Measurements from ENCODE around the gene SPATA21. TPM values are rescaled to one million over a fixed set of nuclear protein-coding genes. Genes with fewer than 3 reads are reported as not detected.
"Not testable (repeated sequence)": the region's sequence is repeated elsewhere in the genome, so short reads cannot be mapped to it uniquely, and the experiment has no call there.

The SPATA21 gene
- total and polyA plus RNA-seq, 8 donors = 0.14 to 0.46 (median 0.25) TPM; not detected in 2

DNA sequence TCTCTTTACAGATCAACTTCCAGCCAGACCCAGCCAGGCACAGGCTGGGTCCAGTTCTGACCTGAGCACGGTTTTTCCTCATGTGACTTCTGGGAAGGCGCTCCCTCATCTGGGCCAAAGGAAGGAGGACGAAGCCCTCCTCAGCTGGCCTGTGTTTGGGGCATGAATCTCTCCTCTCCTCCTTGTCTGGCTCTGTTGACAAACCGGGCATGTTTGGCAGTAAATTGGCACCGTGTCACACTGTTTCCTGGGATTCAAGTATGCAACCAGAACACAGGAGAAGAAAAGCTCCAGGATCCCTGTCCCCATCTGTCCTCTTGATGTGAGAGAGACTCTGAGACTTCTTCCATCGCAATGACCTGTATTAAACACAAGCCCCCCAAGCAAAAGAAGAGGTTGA, 21.6 kb upstream of the SPATA21 start:
- H3K27me3 ChIP-seq = no peaks in the 10 kb centered on the region
- H3K4me3 ChIP-seq = no peak overlapping the region
- no peaks in the 10 kb centered on the region for H3K9me3 ChIP-seq
- peaks cover 0 to 100% of the 10 kb centered on the region in 2 donors for H3K36me3 ChIP-seq
- no peak overlapping the region for H3K27ac ChIP-seq
- no peak for ATAC-seq
- no peaks in the 10 kb centered on the region for H3K4me1 ChIP-seq
- no peak for DNase-seq
- intact Hi-C loops (cut with DNase I) = no loop called here
- TF ChIP-seq, protein P1, sequence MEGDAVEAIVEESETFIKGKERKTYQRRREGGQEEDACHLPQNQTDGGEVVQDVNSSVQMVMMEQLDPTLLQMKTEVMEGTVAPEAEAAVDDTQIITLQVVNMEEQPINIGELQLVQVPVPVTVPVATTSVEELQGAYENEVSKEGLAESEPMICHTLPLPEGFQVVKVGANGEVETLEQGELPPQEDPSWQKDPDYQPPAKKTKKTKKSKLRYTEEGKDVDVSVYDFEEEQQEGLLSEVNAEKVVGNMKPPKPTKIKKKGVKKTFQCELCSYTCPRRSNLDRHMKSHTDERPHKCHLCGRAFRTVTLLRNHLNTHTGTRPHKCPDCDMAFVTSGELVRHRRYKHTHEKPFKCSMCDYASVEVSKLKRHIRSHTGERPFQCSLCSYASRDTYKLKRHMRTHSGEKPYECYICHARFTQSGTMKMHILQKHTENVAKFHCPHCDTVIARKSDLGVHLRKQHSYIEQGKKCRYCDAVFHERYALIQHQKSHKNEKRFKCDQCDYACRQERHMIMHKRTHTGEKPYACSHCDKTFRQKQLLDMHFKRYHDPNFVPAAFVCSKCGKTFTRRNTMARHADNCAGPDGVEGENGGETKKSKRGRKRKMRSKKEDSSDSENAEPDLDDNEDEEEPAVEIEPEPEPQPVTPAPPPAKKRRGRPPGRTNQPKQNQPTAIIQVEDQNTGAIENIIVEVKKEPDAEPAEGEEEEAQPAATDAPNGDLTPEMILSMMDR (IDR thresholded peaks at IDR 0.05) = no peak

DNA sequence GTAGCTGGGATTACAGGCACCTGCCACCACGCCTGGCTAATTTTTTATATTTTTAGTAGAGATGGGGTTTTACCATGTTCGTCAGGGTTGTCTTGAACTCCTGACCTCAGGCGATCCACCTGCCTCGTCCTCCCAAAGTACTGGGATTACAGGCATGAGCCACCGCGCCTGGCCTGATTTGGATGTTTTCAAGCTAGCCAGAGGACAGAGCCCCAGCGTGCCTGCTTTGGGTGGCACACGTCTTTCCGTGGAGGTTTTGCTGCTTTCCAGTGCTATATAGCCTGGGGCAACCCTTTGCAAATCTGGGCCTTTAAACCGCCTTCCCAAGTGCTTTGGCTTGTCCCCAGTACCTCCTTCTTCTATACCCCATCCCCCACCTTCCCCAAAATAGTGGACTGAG, 18.9 kb upstream of the SPATA21 start:
- peaks cover 0 to 100% of the 10 kb centered on the region in 2 donors for H3K36me3 ChIP-seq
- H3K27me3 ChIP-seq; H3K4me3 ChIP-seq; H3K4me1 ChIP-seq; intact Hi-C loops (cut with DNase I); H3K9me3 ChIP-seq; H3K27ac ChIP-seq; DNase-seq; ATAC-seq: not testable (repeated sequence)

DNA sequence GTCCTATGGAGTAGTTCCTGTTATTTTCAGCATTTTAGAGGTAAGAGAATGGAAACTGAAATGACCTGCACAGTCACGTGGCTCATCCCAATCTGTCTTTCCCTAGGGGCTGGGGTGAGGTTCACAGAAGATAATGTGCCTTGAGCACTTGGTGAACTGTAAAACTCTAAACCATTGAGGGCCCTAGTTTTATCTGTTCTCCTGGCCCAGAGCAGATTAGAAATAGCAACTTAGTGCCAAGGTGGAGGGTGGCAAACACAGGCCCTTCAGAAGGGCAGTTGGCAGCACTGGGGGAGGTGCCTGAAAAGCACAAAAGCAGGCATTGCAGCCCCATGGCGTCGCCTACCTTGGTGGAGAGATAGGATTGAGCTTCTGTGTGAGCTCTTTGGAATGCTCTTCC, 17.7 kb upstream of the SPATA21 start:
- H3K4me3 ChIP-seq; H3K27me3 ChIP-seq; H3K4me1 ChIP-seq; H3K9me3 ChIP-seq; DNase-seq; ATAC-seq; intact Hi-C loops (cut with DNase I); H3K27ac ChIP-seq: not testable (repeated sequence)
- H3K36me3 ChIP-seq = peaks cover 0 to 100% of the 10 kb centered on the region in 2 donors

DNA sequence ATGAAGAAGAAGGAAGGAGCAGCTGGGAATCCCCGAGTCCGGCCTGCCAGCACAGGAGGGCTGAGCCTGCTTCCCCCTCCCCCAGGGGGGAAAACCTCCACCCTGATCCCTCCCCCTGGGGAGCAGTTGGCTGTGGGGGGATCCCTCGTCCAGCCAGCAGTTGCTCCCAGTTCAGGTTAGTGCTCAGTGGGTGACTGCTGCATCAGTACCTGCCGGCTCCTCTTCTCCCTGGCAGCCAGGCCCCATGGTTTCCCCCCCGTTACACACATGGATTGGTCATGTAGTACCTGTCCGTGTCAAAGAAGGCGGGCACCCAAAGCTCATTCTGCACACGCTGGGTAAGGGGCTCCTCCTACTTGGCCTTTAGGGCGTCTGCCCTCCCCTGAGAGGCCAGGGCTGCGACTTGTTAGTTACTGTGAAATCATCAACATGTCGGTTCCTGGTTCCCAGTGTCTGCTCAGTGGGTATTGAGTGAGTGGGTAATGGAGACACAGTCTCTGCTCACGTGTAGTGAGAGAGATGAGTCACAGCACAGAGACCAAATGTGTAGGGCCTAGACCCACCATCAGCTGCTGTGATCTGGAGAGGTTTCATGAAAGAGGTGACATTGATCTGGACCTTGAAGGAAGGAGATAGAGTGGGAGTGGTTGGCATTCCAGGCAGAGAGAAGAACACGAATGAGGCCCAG, 14.8 kb upstream of the SPATA21 start:
- peaks cover 0 to 100% of the 10 kb centered on the region in 2 donors for H3K36me3 ChIP-seq
- DNase-seq (no peak), ATAC-seq (no peak)
- no peaks in the 10 kb centered on the region for H3K27me3 ChIP-seq
- H3K9me3 ChIP-seq = no peaks in the 10 kb centered on the region
- intact Hi-C loops (cut with DNase I) = no loop called here
- no peak overlapping the region for H3K4me3 ChIP-seq
- TF ChIP-seq, protein P1 (IDR thresholded peaks at IDR 0.05) = no peak
- no peaks in the 10 kb centered on the region for H3K4me1 ChIP-seq
- no peak overlapping the region for H3K27ac ChIP-seq

DNA sequence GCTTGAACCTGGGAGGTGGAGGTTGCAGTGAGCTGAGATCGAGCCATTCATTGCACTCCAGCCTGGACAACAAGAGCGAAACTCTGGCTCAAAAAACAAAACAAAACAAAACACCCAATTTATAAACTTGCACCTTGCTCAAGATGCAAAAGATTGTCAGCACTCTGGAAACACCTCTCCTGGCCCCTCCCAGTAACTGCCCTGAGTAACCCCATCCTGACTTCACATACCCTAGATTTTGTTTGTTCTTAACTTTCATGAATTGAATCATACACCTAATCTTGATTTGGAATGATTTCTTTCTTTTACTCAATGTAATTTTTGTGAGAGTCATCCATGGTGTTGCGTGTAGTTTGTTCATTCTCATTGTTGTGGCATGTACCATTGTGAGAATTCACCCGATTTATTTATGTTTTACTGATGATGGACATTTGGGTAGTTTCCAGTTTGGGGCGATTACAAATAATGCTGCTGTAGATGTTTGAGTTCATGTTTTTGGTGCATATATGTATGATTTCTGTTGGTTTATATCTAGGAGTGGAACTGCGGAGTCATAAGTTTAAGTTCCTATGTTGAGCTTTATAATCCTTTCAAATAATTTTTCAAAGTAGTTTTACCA, 13.7 kb upstream of the SPATA21 start:
- H3K4me3 ChIP-seq = no peak overlapping the region
- TF ChIP-seq, protein P1 (IDR thresholded peaks at IDR 0.05) = no peak
- H3K9me3 ChIP-seq = no peaks in the 10 kb centered on the region
- no peak overlapping the region for H3K27ac ChIP-seq
- DNase-seq (no peak), ATAC-seq (no peak)
- intact Hi-C loops (cut with DNase I) = no loop called here
- H3K4me1 ChIP-seq = no peaks in the 10 kb centered on the region
- H3K27me3 ChIP-seq = no peaks in the 10 kb centered on the region
- H3K36me3 ChIP-seq = peaks cover 0 to 100% of the 10 kb centered on the region in 2 donors

DNA sequence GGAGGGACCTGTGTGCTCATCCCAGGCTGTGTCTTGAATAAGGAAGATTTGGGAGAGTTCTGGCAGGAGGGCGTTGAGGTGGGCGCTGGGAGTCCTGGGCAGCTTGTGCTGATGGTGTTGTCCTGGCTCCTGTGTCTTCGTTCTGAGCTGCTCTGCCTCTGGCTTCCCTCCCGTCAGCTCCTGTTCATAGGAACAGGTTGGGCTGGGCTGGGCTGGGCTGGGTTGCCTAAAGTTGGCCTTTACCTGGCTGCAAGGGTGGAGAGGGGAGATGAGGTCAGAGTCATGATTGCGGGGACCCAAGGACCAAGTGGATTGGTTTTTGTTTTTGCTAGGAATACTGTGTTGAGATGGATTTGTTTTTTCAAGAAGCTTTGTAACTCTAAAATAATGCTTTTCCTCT, 12.4 kb upstream of the SPATA21 start:
- intact Hi-C loops (cut with DNase I) = no loop called here

More for the DNA sequence above, 12.4 kb upstream of the SPATA21 start:
- Histone ChIP-seq H3K9me3 (no peaks in the 10 kb centered on the region), H3K36me3 (peaks cover 0 to 100% of the 10 kb centered on the region in 2 donors), H3K27ac (no peak overlapping the region), H3K27me3 (no peaks in the 10 kb centered on the region), H3K4me1 (peaks cover 0 to 4% of the 10 kb centered on the region in 2 donors), H3K4me3 (no peak overlapping the region)
- DNase-seq (no peak), ATAC-seq (no peak)
- TF ChIP-seq, protein P1 (IDR thresholded peaks at IDR 0.05) = no peak
